Panc1 (cell line): ENCODE data around the gene NANOS3.

Source experiments
- REST ChIP-seq, 2 experiments: IDR thresholded peaks; 2 replicates each; pipeline ENCODE4 v1.6.1; 2011 to 2012; ENCODE audit warnings: low read depth in 2 of 2, control low read depth in 1 of 2, low read length in 1 of 2, mild to moderate bottlenecking in 1 of 2, moderate library complexity in 1 of 2; ENCODE audit not compliant: insufficient read depth in 1 of 2
- TF ChIP-seq, protein P1 (sequence below): fragments of 450-650 bp; IDR thresholded peaks from 2 replicates; pipeline ENCODE4 v1.5.1; 2017; ENCODE audit warnings: mild to moderate bottlenecking

- TF ChIP-seq, protein P1, sequence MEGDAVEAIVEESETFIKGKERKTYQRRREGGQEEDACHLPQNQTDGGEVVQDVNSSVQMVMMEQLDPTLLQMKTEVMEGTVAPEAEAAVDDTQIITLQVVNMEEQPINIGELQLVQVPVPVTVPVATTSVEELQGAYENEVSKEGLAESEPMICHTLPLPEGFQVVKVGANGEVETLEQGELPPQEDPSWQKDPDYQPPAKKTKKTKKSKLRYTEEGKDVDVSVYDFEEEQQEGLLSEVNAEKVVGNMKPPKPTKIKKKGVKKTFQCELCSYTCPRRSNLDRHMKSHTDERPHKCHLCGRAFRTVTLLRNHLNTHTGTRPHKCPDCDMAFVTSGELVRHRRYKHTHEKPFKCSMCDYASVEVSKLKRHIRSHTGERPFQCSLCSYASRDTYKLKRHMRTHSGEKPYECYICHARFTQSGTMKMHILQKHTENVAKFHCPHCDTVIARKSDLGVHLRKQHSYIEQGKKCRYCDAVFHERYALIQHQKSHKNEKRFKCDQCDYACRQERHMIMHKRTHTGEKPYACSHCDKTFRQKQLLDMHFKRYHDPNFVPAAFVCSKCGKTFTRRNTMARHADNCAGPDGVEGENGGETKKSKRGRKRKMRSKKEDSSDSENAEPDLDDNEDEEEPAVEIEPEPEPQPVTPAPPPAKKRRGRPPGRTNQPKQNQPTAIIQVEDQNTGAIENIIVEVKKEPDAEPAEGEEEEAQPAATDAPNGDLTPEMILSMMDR: no peak
- no peak for TF ChIP-seq REST (IDR thresholded peaks at IDR 0.05; ENCODE audit: insufficient read depth in 1 of 2, low read depth in 2 of 2, low read length in 1 of 2)
Measured at GRCh38 chr19:13888281-13888680, 11.3 kb downstream of the NANOS3 start.
